ENCODE results near the gene DNAJB12.

DNA sequence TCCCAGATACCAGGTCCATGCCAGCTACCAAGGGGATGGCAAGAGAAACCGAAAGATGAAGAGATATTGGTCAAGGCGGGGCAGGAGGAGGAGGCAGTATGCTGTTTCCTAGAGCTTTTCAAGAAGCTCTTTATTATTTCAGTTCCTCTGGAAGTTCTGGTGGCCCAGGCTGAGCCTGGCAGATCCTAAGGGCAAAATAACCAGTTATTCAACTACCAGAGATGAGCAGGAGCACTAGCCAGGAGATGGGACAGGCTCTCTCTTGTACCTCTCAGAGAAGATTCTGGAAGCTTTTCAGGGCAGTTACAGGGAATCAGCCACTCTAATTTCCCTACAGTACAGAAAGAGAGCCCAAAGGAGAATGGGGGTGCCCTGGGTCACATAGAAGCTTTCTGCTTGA is 5.3 kb downstream of the DNAJB12 start:
- TF ChIP-seq EZH2 (IDR thresholded peaks at IDR 0.05) (no peak), POLR2AphosphoS5 (IDR thresholded peaks at IDR 0.05; ENCODE audit: borderline replicate concordance, low read depth, low read length) (no peak), FOXP2 (optimal IDR thresholded peaks at IDR 0.05; ENCODE audit: control extremely low read depth, extremely low read length, insufficient read depth) (no peak)
